Activated CD8-positive, alpha-beta memory T cell treated with anti-CD3 and anti-CD28 coated beads, Interleukin-2, amount 50 U/mL, for 24 hours (primary cell): Measurements from ENCODE around the gene TMEM200B.
"Not testable (repeated sequence)": the region's sequence is repeated elsewhere in the genome, so short reads cannot be mapped to it uniquely, and the experiment has no call there.

Source experiments
- DNase-seq: peaks from one replicate; pipeline ENCODE4 v3.0.0-alpha.2; 2020; ENCODE audit errors: extremely low read depth

The TMEM200B gene

DNA sequence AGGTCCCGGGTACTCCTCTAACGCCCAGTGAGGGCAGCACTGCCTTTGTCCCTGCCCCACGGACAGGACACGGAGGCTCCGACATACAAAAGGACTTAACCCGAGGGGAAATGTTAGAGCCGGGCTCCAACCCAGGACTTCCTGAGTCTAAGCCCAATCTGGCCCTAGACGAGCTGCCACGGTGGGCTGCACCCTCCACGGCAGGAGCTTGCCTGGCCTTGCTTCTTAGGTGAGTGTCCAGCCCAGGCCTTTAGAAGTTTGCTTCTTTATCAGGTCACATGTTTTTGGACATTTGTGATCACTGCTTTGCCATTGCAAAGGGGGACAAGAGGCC, 11.0 kb upstream of the TMEM200B start:
- no peak for DNase-seq

DNA sequence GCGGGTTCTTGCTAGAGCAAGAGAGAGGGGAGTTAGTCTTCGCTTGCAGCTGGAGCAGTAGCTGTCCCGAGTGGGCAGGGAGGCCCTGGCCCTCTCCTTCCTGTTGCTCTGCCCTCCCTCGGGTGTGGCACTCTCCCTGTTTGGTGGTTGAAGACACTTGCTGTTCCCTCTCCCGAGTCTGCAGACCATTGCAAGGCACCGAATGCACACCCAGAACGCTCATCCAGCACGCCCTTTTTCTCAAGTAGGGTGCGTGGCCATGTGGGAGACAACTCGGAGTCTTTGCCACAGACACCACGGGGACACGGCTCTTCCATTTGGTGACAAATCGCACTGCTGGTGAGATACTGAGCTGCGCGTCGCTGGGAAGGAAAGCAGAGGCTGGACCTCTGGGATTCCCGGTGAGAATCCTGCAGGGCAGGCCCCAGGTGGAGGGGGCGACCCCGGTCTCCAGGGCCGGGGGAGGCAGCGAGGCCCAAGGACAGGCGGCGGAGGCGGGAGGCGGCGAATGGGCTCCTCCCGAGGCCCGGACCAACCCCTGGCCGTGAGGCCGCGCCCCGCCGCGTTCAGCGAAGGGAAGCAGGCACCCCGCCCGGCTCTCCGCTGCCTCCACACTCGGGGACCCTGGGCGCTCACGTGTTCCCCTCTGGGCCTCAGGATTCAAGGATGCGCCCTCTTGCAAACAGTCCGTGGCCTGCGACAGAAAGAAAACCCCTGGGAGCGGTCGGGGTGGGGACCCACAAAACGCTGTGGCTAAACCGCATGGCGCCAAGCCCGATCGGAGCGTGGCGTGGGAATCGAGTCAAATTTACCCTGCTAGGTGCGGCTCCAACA, 10.4 kb upstream of the TMEM200B start:
- no peak for DNase-seq

DNA sequence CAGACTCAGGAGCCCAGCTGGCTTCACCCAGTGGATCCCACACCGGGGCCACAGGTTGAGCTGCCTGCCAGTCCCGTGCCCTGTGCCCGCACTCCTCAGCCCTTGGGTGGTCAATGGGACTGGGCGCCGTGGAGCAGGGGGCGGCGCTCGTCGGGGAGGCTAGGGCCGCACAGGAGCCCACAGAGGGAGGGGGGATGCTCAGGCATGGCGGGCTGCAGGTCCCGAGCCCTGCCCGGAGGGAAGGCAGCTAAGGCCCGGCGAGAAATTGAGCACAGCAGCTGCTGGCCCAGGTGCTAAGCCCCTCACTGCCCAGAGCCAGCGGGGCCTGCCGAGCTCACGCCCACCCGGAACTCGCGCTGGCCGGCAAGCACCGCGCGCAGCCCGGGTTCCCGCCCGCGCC, 7.4 kb upstream of the TMEM200B start:
- not testable (repeated sequence) for DNase-seq

DNA sequence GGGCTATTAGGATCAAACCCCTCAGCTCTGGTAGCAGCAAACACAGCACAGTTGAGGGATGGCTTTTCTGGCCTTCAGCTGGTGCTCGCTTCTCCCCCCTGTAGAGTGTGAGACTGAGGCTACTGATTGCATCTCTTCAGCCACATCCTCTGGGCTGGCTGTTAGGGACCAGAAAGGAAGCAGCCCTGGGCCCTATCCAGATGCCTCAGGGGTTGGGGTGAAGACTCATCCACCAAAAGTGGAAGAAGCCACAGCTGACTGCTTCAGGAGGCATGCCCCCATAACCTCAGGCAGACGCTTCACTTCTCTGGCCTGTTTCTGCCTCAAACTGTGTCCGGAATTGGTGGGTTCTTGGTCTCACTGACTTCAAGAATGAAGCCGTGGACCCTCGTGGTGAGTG, 6.2 kb upstream of the TMEM200B start:
- DNase-seq: no peak

DNA sequence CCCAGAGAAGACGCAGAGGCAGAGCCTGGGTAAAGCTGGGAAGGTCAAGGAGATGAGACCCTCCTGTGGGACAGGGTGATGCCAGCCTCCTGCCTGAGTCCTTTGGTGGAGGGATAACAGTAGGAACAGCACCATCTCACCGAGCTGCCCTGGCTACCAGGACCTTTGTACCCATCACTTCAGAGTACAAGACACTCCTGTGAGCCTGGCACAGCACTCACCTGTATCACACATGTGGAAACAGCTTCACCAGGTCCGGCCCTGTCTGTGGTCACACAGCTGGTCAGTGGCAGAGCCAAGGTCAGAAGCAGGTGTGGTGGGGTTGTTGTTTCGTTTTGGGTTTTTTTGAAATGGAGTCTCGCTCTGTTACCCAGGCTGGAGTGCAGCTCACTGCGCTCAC, 5.0 kb upstream of the TMEM200B start:
- DNase-seq: no peak

DNA sequence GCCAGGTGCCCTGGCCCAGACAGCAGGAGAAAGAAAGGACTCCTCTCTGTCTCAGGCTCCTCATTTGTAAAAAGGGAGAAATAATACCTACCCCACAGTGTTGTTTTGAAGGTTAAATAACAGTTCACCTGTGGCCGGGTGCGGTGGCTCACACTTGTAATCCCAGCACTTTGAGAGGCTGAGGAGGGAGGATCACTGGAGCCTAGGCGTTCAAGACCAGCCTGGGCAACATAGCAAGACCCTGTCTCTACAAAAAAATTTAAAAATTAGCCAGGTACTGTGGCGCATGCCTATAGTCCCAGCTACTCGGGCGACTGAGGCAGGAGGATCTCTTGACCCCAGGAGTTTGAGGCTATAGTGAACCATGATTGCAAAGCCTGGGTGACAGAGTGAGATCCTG, 2.5 kb upstream of the TMEM200B start:
- no peak for DNase-seq

DNA sequence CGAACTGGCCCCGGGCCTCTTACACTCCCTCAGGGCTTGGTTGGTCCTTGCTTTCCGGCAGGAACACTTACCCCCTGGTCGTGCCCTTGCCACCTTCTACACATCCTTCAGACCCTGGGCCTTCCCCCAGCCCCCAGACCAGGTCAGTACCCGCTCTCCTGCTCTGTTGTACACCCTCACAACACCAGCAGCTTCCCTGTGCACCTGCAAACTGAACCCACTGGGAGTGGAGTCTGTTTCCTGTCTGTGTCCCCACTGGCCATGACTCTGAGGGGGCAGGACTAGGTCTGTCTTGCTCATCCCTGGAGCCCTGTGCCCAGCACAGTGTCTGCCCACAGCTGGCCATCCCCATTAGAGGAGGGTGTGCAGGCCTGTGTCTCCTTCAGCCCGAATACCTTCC, 2.1 kb upstream of the TMEM200B start:
- no peak for DNase-seq

DNA sequence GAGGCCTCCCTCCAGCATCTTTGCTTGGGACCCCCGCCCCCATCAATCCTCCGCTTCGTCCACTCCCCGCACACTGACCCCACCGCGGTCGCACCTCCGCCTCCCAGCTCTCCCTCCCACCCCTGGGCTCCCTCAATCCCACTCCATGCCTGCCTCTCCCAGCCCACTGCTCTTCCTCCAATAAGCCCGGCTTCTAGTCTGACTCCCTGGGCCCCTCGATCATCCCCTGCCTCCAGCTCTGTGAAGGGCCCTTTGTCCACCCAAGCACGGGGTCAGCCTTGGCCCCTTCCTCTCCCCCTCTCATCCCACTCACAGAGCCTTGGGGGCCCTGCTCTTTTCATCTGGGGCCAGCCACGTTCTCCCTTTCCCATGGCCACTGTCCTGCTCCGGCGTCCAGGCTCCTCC, 1.5 kb upstream of the TMEM200B start:
- DNase-seq: no peak

DNA sequence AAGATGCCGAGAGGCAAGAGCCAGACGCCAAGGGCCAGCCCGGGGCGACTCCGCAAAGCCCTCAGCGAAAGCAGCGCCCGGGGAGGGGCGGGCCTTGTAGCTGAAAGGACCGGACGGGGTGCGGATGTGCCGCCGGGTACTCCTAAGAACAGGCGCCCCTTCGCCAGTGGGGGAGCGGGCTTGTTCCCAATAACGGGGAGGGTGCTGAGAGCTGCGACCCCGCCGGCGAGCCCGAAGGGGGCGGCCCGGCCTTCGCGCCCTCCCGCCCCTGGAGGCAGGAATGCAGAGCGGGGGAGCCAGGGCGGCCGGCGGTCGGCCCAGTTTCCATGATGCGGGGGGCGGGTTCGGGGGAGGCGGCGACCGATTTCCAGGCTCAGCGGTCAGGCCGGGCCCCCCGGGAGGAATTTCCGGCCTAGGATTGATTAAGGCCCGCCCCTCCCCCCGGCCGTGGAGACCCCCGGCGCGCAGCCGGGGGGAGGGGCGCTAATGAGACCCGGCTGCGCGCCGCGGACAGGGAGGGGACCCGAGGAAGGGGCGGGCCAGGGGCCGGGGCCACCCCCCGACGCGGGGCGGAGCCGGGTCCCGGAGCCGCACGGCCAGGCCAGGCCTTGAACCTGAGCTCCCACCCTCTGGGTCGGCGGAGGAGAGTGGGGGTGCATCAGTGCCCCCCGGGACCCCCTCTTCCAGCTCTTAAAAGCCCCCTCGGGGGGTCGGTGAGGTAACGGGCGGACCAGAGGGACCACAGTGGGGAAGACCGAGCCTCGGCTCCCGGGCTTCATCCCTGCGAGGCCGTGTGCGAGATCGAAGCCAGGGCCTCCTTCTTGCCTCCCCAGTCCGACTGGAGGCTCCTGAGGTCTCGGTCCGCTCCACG, 898 bp upstream of the TMEM200B start:
- no peak for DNase-seq

DNA sequence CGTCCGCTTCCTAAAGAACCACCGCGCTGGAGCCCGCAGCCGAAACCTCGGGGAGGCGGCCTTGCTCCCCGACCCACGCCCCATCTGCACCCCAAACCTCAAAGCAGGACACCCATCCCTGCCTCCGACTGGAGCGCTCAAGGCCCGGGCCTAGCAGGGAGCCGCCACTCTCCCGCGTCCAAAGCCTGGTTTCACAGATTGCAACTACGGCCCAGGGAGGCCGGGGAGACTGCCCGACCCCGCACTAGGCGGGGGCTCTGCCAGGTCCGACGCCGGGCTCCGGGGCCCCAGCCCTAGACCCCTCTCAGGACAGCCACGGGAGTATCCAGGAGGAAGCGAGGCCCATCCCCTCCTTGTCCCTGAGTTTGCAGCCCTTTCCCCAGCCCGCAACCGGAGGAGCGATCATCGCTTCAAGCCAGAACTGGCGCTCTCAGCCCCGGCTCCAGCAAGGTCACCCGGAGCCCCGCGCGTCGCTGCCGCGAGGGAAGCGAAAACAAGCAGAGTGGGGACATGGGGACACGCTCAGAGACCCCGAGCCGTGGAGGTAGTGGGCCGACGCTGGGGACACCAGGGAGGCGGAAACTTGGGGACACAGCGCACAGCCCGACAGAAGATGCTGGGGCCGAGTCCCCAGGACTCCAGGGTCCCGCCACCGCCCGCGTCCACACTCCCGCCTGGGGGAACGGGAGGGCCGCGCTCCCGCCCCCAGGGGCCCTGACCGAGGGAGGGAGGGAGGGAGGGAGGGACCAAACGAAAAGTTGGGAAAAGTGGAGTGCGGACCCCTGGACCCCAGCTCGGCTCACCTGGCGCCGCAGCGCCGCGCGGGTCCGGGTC, 433 bp downstream of the TMEM200B start:
- DNase-seq: no peak

DNA sequence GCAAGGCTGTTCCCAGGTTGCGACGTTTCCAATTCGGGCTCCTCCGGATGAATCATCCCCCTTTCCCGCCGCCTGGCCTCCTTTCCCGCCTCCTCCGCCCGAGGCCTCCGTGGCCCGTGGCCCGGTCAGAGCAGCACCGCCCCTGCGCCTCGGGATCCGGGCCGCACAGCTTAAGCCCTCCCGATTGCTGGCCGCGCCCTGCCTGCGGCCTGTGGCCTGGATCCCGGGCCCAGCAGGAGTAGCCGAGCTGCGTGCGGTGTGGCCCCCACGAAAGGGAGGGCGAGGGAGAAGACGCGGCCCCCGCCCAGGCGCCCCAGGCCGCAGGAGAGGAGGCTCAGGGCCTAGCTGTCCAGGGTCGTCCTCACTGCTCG, 1.0 kb downstream of the TMEM200B start:
- DNase-seq: no peak

DNA sequence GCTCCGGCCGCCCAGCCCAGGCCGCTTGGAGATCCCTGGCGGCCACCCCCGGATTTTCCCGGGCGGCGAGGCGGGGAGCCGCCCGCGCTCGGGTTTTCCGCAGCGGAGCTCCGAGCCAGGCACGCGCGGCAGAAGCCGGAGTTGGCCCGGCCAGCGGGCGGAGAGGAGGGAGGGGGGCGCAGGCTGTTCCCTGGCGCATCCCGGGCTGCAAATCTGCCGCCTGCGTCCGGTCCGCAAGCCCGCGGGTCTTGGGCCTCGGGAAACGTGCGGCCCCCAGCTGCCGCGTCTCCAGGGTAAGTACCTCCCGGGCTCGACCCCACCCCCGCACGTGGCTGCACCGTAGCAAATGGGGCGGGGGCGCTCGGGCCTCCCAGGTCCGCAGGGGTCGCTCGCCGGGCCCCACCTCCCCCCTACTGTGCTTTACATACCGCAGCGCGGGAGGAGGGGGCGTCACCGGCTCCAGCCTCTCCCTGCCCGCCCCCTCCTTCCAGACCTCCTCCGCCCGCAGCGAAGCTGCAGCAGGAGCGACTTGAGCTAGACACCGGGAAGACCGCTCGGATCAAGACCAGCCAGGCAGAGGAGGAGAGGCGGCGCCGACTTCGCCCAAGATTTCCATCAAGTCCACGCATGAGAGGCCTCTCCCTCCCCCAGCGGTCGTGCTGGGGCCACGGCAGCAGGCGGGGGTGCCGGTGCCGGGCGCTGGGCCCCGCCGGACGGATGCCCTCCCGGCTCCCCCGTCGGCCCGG, 1.6 kb downstream of the TMEM200B start:
- DNase-seq: no peak

DNA sequence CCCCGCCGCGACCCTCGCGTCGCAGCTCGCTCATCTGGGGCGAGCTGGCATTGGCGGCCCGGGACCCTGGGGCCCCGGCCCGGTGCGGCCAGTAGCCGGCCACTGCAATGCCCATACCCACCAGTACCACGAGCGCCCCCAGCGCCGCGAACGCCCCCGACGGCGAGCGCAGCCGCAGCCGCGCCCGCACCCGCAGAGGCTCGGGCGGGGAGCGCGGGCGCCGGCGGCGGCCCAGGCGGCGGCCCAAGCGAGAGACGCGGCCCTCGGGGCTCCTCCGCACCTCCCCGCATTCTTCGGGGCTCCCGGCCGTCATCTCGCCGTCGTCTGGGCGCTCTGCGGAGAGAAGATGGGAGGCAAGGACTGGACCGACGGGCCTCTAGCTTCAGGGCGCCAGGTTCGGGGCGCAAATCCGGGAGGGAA, 2.2 kb downstream of the TMEM200B start:
- DNase-seq: no peak

DNA sequence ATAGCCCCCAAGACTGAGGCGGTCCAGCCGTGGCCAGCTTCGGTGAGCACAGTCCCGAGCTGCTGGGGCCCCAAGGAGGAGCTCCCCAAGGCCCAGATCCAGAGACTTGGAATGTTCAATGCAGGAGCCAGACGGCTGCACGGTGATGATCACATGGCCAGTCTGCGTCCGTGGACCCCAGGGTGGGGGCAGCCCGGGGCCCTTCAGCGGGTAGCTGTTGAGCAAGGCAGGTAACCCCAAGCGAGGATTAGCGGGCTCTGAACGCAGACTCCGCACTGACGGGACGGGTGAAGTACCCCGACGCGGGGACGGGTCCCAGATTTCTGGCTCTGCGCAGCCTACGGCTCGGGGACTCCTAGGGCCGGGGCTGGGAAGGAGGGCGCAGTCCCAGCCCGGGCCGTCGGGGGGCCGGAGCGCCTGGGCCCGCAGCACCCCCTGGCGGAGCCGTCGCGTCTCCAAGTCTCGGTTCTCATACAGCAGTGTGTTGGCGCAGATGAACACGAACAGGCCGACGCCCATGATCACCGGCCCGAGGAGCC, 2.7 kb downstream of the TMEM200B start:
- no peak for DNase-seq

DNA sequence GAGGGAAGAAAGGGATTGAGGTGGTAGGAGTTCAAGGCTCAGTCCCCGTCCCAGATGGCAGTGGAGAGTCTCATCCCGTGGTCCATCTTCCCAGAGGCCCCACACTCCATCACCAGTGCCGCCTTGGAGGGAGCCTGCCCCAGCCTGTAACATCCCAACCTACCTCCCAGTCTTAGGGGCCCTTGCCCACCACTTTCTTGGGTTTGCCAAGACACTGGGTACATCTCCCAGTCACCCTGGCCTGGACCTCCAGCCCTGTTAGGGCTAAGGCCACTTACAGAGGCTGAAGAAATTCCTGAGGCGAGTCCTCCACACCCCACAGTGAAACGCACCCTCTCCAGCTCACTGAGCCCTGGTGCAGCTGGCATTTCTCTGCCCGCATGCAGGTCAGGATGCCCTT, 3.3 kb downstream of the TMEM200B start:
- DNase-seq: no peak

DNA sequence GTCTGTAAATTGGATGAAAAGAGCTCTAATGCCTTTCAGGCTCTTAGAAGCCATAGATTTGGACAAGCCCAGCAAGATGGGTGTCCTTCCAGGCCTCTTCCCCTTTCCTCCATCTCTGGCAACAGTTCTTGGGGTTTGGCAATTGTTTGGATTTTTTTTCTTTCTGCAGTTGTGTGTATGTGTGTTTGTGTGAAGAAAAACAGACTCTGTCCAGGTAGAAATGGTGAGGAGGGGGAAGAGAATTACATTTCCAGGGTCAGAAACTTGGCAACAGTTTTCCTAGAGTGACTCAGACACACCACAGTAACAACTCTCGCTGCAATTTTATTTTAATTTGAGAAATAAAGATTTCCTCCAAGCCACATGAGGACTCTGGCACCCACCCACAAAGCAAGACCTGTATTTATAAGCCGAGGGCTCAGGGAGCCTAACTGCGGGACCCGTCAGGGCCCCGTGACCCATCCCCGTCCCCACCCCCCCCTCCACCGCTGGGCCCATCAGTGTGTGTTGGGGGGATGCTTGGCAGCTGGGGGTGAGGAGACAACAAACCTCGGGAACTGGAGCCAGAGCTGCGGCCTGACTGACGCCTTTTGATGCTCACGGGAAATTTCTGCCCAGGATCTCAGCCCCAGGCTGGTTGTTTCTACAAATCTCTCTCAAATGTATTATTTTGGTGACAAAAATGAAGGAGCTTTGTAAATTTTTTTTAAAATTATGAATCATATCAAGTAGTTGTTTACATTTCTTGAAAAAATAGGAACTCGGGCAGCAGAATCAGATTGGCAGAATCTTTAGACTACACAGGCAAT, 4.4 kb downstream of the TMEM200B start:
- DNase-seq: no peak

DNA sequence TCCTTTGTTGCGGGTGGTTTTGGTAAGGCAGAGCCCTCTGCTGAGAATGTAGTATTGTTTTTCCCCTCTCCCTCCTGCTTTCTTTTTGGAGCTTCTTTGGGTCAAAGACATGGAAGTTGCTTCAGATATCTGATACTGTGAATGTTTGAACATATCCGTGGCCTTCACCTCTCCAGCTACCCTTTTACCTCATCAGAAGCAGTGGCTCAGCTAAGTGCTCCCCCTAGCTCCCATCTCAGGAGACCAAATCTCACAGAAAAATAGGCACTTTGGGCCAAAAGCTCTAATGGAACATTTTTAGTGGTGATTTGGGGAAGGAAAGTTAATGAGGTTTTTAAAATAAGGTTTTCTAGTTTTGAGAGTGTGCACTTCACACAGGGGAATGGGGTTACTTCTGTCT, 6.3 kb downstream of the TMEM200B start:
- no peak for DNase-seq

DNA sequence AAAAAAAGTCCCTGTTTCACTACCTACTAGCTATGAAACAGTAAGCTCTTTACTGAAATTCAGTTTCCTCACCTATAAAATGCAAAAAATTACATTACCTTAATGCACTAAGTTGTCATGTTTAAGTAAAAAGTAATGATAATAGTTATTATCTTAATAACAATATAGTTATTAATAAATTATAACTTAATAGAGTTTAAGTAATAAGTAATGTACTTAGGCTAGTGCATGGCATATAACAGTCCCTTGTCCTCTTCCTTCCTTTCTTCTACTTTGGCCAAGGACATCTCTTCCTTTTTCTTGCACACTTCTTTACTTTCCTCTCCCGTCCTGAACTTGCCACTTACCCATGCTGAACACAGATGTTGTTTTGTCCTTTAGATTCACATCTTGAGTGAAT, 9.0 kb downstream of the TMEM200B start:
- no peak for DNase-seq

DNA sequence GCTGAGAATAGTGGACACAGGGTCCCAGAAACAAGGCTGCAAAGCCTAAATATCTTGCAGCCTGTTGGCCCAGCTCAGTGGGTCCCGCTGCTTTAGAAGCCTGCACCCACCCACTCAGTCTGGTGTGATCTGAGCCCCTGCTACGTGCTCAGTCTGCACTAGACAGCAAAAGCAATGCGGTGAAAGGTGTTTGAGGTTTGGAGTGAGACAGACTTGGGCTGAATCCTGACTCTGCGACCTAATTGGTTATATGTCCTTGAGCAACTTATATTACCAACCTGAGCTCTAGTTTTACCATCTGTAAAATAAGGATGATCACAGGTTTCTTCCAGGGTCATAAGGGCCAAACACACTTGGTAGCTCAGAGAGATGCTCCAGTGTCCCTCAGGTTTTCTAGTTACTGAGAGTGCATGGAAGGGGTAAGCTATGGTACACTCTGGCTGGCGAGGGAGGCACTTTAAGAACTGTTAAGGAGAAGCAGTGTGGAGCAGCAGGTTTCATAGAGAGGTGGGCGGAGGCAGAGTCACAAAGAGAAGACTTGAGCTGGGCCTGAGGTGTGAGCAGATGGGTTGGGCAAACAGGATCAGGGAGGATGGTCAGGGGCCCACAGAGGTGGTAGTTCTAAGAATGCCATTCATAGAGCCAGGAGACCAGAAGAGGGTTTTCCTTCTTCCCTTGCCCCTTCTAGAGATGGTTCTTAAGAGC, 10.1 kb downstream of the TMEM200B start:
- DNase-seq: no peak
